K562 (cell line): ENCODE results near the gene TNNT1.
"Not testable (repeated sequence)": the region's sequence is repeated elsewhere in the genome, so short reads cannot be mapped to it uniquely, and the experiment has no call there.

Experiments used
- ETV6 ChIP-seq, 3 experiments: fragments of 150-350 bp in 1 of 3; sonication (generic) in 1 of 3; formaldehyde crosslinking in 1 of 3; IDR thresholded peaks; 2 replicates each; pipeline versions ENCODE4 v1.6.1 to v1.8.0; 2014 to 2022; ENCODE audit warnings: borderline replicate concordance in 2 of 3, low read depth in 2 of 3, antibody characterized with exemption in 1 of 3, low read length in 1 of 3, mild to moderate bottlenecking in 1 of 3, missing genetic modification reagents in 1 of 3
- GMEB1 ChIP-seq: fragments of 250-450 bp; sonication (Bioruptor Pico); IDR thresholded peaks from 2 replicates; pipeline ENCODE4 v1.4.0; 2020; ENCODE audit warnings: mild to moderate bottlenecking
- MAFK ChIP-seq: IDR thresholded peaks from 2 replicates; pipeline ENCODE4 v1.6.1; 2011; ENCODE audit warnings: low read length, improper control_type of control experiment
- POLR2A ChIP-seq: fragments of 450-650 bp; conservative IDR thresholded peaks from 2 replicates; pipeline ENCODE4 v1.6.1; 2016
- USF2 ChIP-seq: sonication (generic); formaldehyde crosslinking; IDR thresholded peaks from 2 replicates; pipeline ENCODE4 v1.5.0; 2020; ENCODE audit warnings: missing genetic modification reagents
- ZNF253 ChIP-seq: fragments of 250-450 bp; sonication (Bioruptor Pico); conservative IDR thresholded peaks from 2 replicates; pipeline ENCODE4 v1.6.1; 2021; ENCODE audit warnings: mild to moderate bottlenecking
- ZNF384 ChIP-seq: IDR thresholded peaks from 2 replicates; pipeline ENCODE4 v1.6.1; 2012; ENCODE audit warnings: low read depth, low read length, improper control_type of control experiment

GRCh38 chr19:55172318-55172717 is 23.3 kb upstream of the TNNT1 start:
- TF ChIP-seq ZNF384; ZNF253; USF2; ETV6 (IDR thresholded peaks at IDR 0.05; ENCODE audit: borderline replicate concordance in 1 of 2, low read depth in 2 of 2, low read length in 1 of 2); ETV6 (CRISPR knock-in tag; IDR thresholded peaks at IDR 0.05; ENCODE audit: borderline replicate concordance); GMEB1 (CRISPR knock-in tag); POLR2A; MAFK: not testable (repeated sequence)
